ENCODE data around the gene PRRG4.
"Not testable (repeated sequence)": the region's sequence is repeated elsewhere in the genome, so short reads cannot be mapped to it uniquely, and the experiment has no call there.

PRRG4 gene

GRCh38 chr11:32829680-32830412 lies at the start of gene PRRG4:
PRRG4 (plus strand) TSS chr11:32829927; CDS start chr11:32830530, 603 bp downstream.
- ChIA-PET POLR2A (interaction anchor here (0.7 to 1.8 kb wide), 3 partner anchors 14 to 62 kb away, joined by 3 to 5 read pairs (median 3); partner anchors contain the start of gene QSER1), CTCF (no interaction called here)
- peak; percentile 79 for DNase-seq (ENCODE audit: extremely low spot score)
- TF ChIP-seq ARNT (IDR thresholded peaks at IDR 0.05) (0 out of 2 replicates have a peak, but pooled peaks have one; percentile 2), FOXM1 (IDR thresholded peaks at IDR 0.05; ENCODE audit: borderline replicate concordance) (no peak), ELF4 (IDR thresholded peaks at IDR 0.05) (no peak), BHLHE40 (IDR thresholded peaks at IDR 0.05; ENCODE audit: borderline replicate concordance) (no peak), FOXA1 (IDR thresholded peaks at IDR 0.05) (no peak), LEF1 (IDR thresholded peaks at IDR 0.05; ENCODE audit: borderline replicate concordance) (no peak), SP1 (IDR thresholded peaks at IDR 0.05) (no peak), CTBP1 (IDR thresholded peaks at IDR 0.05; ENCODE audit: borderline replicate concordance) (no peak), TARDBP (IDR thresholded peaks at IDR 0.05) (no peak), L3MBTL2 (conservative IDR thresholded peaks at IDR 0.05) (peak; percentile 89)

GRCh38 chr11:32780839-32781238 lies 48.9 kb upstream of the PRRG4 start:
- POLR2A ChIA-PET; CTCF ChIA-PET; DNase-seq (ENCODE audit: extremely low spot score): not testable (repeated sequence)

- ChIA-PET POLR2A (no interaction called here), CTCF (interaction anchor here (0.6 kb wide), 1 partner anchor 11 kb away, joined by 3 read pairs; no protein-coding TSS in a partner anchor)
- no peak for TF ChIP-seq ARNT (IDR thresholded peaks at IDR 0.05)
- TF ChIP-seq TARDBP (IDR thresholded peaks at IDR 0.05): no peak
- no peak for TF ChIP-seq SP1 (IDR thresholded peaks at IDR 0.05)
- no peak for TF ChIP-seq FOXM1 (IDR thresholded peaks at IDR 0.05; ENCODE audit: borderline replicate concordance)
- TF ChIP-seq PKNOX1 (IDR thresholded peaks at IDR 0.05): no peak
- TF ChIP-seq SUZ12 (IDR thresholded peaks at IDR 0.05): no peak
- TF ChIP-seq FOXA1 (IDR thresholded peaks at IDR 0.05): no peak
- no peak for TF ChIP-seq ELF4 (IDR thresholded peaks at IDR 0.05)
- TF ChIP-seq FOXK2 (IDR thresholded peaks at IDR 0.05): no peak
- TF ChIP-seq LEF1 (IDR thresholded peaks at IDR 0.05; ENCODE audit: borderline replicate concordance): no peak
- TF ChIP-seq NFRKB (IDR thresholded peaks at IDR 0.05): no peak
- no peak for DNase-seq (ENCODE audit: extremely low spot score)
Observed at GRCh38 chr11:32781721-32782120, 48.0 kb upstream of the PRRG4 start.

- TF ChIP-seq BHLHE40 (IDR thresholded peaks at IDR 0.05; ENCODE audit: borderline replicate concordance) (no peak), ELF4 (IDR thresholded peaks at IDR 0.05) (no peak), LEF1 (IDR thresholded peaks at IDR 0.05; ENCODE audit: borderline replicate concordance) (no peak), FOXA1 (IDR thresholded peaks at IDR 0.05) (no peak), FOXM1 (IDR thresholded peaks at IDR 0.05; ENCODE audit: borderline replicate concordance) (no peak), FOXK2 (IDR thresholded peaks at IDR 0.05) (no peak), SUZ12 (IDR thresholded peaks at IDR 0.05) (no peak), HDGF (IDR thresholded peaks at IDR 0.05; ENCODE audit: borderline replicate concordance) (no peak), SP1 (IDR thresholded peaks at IDR 0.05) (no peak), L3MBTL2 (conservative IDR thresholded peaks at IDR 0.05) (no peak), TARDBP (IDR thresholded peaks at IDR 0.05) (no peak)
Observed at GRCh38 chr11:32785262-32785661, 44.5 kb upstream of the PRRG4 start.

GRCh38 chr11:32786811-32787210 lies 42.9 kb upstream of the PRRG4 start:
- DNase-seq (ENCODE audit: extremely low spot score): no peak
- ChIA-PET POLR2A (no interaction called here), CTCF (no interaction called here)
- TF ChIP-seq PKNOX1 (IDR thresholded peaks at IDR 0.05) (no peak), LEF1 (IDR thresholded peaks at IDR 0.05; ENCODE audit: borderline replicate concordance) (no peak), ZNF384 (IDR thresholded peaks at IDR 0.05) (no peak), L3MBTL2 (conservative IDR thresholded peaks at IDR 0.05) (no peak), FOXM1 (IDR thresholded peaks at IDR 0.05; ENCODE audit: borderline replicate concordance) (no peak)

More at GRCh38 chr11:32785262-32785661, 44.5 kb upstream of the PRRG4 start:
- no peak for DNase-seq (ENCODE audit: extremely low spot score)
- ChIA-PET POLR2A (no interaction called here), CTCF (no interaction called here)

GRCh38 chr11:32790916-32791315 lies 38.8 kb upstream of the PRRG4 start:
- TF ChIP-seq NFRKB (IDR thresholded peaks at IDR 0.05): no peak
- no peak for TF ChIP-seq ARNT (IDR thresholded peaks at IDR 0.05)
- TF ChIP-seq LEF1 (IDR thresholded peaks at IDR 0.05; ENCODE audit: borderline replicate concordance): no peak
- TF ChIP-seq FOXK2 (IDR thresholded peaks at IDR 0.05): no peak
- TF ChIP-seq PKNOX1 (IDR thresholded peaks at IDR 0.05): no peak
- no peak for TF ChIP-seq TARDBP (IDR thresholded peaks at IDR 0.05)
- no peak for TF ChIP-seq SUZ12 (IDR thresholded peaks at IDR 0.05)
- no peak for TF ChIP-seq ZNF384 (IDR thresholded peaks at IDR 0.05)
- no peak for TF ChIP-seq BHLHE40 (IDR thresholded peaks at IDR 0.05; ENCODE audit: borderline replicate concordance)
- TF ChIP-seq FOXA1 (IDR thresholded peaks at IDR 0.05): no peak
- TF ChIP-seq ELF4 (IDR thresholded peaks at IDR 0.05): no peak
- TF ChIP-seq CTBP1 (IDR thresholded peaks at IDR 0.05; ENCODE audit: borderline replicate concordance): no peak
- POLR2A ChIA-PET: no interaction called here
- CTCF ChIA-PET: interaction anchor here (0.7 to 1.1 kb wide), 2 partner anchors 18 to 352 kb away, joined by 3 read pairs; no protein-coding TSS in a partner anchor

More at GRCh38 chr11:32790916-32791315, 38.8 kb upstream of the PRRG4 start:
- no peak for DNase-seq (ENCODE audit: extremely low spot score)
